Heart right ventricle (tissue), 16 donors: Measurements from ENCODE around the gene TC2N. TPM values are rescaled to one million over a fixed set of nuclear protein-coding genes. Genes with fewer than 3 reads are reported as not detected.

ENCODE experiments used
- ATAC-seq, 8 donors: fragments of 200-7000 bp; cut with Tn5 transposase; one replicate each; pipeline ENCODE4 v1.9.1; 2020; ENCODE audit warnings: mild to moderate bottlenecking in 8 of 8, moderate library complexity in 8 of 8, moderate number of reproducible peaks in 1 of 8
- DNase-seq, 2 donors: peaks; one replicate each; pipeline ENCODE4 v3.0.0-alpha.2; 2020
- H3K27ac ChIP-seq, 10 donors: fragments of 200-600 bp; sonication (generic) in 2 of 10; one replicate each; pipeline versions ENCODE4 v1.5.0 to v1.8.0; 2020 to 2022; ENCODE audit warnings: mild to moderate bottlenecking in 3 of 10
- H3K27me3 ChIP-seq, 7 donors: fragments of 200-600 bp; one replicate each; pipeline ENCODE4 v1.8.0; 2021 to 2022; ENCODE audit warnings: mild to moderate bottlenecking in 2 of 7
- H3K36me3 ChIP-seq, 9 donors: fragments of 200-600 bp; sonication (generic) in 1 of 9; one replicate each; pipeline versions ENCODE4 v1.5.0 to v1.8.0; 2020 to 2022; ENCODE audit warnings: mild to moderate bottlenecking in 2 of 9
- H3K4me1 ChIP-seq, 9 donors: fragments of 200-600 bp; sonication (generic) in 1 of 9; one replicate each; pipeline versions ENCODE4 v1.5.0 to v1.8.0; 2020 to 2022; ENCODE audit warnings: mild to moderate bottlenecking in 4 of 9
- H3K4me3 ChIP-seq, 10 donors: fragments of 200-600 bp; sonication (generic) in 2 of 10; one replicate each; pipeline versions ENCODE4 v1.5.0 to v1.8.0; 2020 to 2022; ENCODE audit warnings: mild to moderate bottlenecking in 7 of 10, moderate library complexity in 2 of 10
- H3K9me3 ChIP-seq, 11 donors: fragments of 200-600 bp in 10 of 11; sonication (generic) in 2 of 11; one replicate each; pipeline versions ENCODE4 v1.5.0 to v1.8.0; 2013 to 2022; ENCODE audit warnings: mild to moderate bottlenecking in 2 of 11, control low read depth in 1 of 11, moderate library complexity in 1 of 11
- CTCF ChIP-seq, 9 donors: fragments of 200-600 bp; sonication (generic) in 2 of 9; IDR thresholded peaks; one replicate each; pipeline versions ENCODE4 v1.5.0 to v1.8.0; 2021 to 2022; ENCODE audit warnings: antibody characterized with exemption in 9 of 9, mild to moderate bottlenecking in 5 of 9, moderate library complexity in 1 of 9
- WGBS, 2 donors: extraction: QIAGEN DNeasy Blood & Tissue Kit; methylation state at CpG; one replicate each; pipeline ENCODE4 v1.1.7; 2013; ENCODE audit warnings: inconsistent platforms in 1 of 2; 5-methylcytosine and 5-hydroxymethylcytosine counted together
- intact Hi-C, 10 donors: fragments of 100-400 bp; cut with DNase I; formaldehyde crosslinking; loops; one replicate each; pipeline versions ENCODE4 v1.11.1 to v1.14.2; 2022
- polyA plus RNA-seq, 2 donors: library from polyadenylated mRNA; stranded (reverse); fragments of 200-250 nt; gene quantifications; one replicate each; pipeline ENCODE4 v1.2.3, GENCODE V29; 2013
- total RNA-seq, 10 donors: library from RNA; stranded (reverse); fragmentation: NEBNext Ultra II Directional in 3 of 10; extraction: Animal tissue kit (Norgen Biotek cat#: 25700) in 3 of 10; gene quantifications; one replicate each; pipeline versions ENCODE4 v1.2.1 to v1.2.4, GENCODE V29; 2021 to 2023
- donor health status: Arrhythmogenic right ventricular cardiomyopathy.
- donor health status: ischemic (EF 13 %, LVEDD 7.1; RV severe dilation, severe dysfunction).
- donor health status: healthy with polysubstance abuse.
- donor health status: DM: no; HTN: yes; CAD: no.
- donor health status: DM: no; HTN: no; CAD: no.
- donor health status: ischemic (EF 25% LVEDD 6.9; RV normal size, moderate dysfunction).
- donor health status: ischemic (EF 25% LVEDD 5.7; RV mildly dilated, moderate dysfunction).
- donor health status: healthy.
- donor health status: DM: yes; HTN: yes; CAD: no.
- donor health status: Ischemic cardiomyopathy.
- donor health status: ischemic (EF 35%, LVEDD 5.7; RV mildly dilated, moderate dysfunction).
- donor health status: nonischemic (EF 11% LVEDD 7.7; RV severe dilation, severe dysfunction).
- donor health status: DM: yes; HTN: yes; CAD: no.
- donor health status: PGD.
- donor health status: ischemic (EF 29% LVEDD 5.4; RV normal size, mild dysfunction).
- donor health status: nonischemic (EF 23%, LVEDD 6.1; RV moderate dilation, normal function).

Gene TC2N
- total and polyA plus RNA-seq, 12 donors = 1.8 to 12.4 (median 3.8) TPM

DNA sequence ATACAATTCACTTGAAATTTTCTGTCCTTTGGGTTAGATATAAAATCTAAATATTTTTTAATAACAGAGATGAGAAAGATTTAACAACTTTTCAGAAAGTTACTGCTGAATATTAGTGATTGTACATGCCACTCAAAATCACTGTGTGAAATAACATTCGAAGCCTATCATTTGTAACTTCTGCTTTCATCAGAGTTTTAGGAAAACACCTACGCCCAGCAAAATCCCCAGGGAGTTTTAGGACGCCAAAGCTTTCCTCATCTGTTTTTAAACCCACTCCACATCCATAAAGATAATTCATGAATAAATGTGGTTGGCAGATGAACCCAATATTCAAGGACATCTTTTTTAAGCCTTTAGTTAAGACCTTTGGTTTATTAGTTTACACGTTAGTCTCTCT, 23.9 kb downstream of the TC2N start:
- 49 to 64% methylated on average over 4 of the region's 4 CpGs for WGBS, 2 donors
- peaks cover 0 to 44% (median 17%) of the 10 kb centered on the region in 7 donors for H3K27me3 ChIP-seq
- no peak for DNase-seq
- no peaks in the 10 kb centered on the region for H3K9me3 ChIP-seq
- TF ChIP-seq CTCF (IDR thresholded peaks at IDR 0.05) = no peak
- H3K36me3 ChIP-seq = no peaks in the 10 kb centered on the region
- intact Hi-C loops = no loop called here
- no peak overlapping the region for H3K27ac ChIP-seq
- no peak overlapping the region for H3K4me3 ChIP-seq
- peaks cover 0 to 8% (median 0%) of the 10 kb centered on the region in 9 donors for H3K4me1 ChIP-seq
- no peak for ATAC-seq

DNA sequence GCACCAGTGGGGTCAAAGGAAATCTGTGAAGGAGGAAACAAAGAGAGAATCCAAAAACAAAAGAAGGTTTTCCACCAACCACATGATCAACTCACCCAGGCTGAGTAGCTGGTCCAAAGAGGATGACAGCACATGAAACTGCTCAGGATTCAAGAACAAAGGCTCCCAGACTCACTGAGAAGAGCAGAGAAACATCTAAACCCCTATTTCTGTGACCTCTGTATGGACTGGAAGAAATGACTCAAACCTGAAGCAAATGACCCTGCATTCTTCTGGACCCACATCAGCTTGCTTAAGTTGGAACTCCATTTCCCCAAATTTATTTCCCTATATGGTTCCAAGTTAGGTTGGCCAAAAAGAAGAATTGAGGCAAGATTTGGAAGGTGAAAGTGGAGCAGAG, 26.3 kb downstream of the TC2N start:
- ATAC-seq = no peak
- H3K9me3 ChIP-seq = no peaks in the 10 kb centered on the region
- intact Hi-C loops = no loop called here
- H3K27me3 ChIP-seq = peaks cover 0 to 68% (median 37%) of the 10 kb centered on the region in 7 donors
- no peaks in the 10 kb centered on the region for H3K36me3 ChIP-seq
- H3K4me3 ChIP-seq = no peak overlapping the region
- peaks cover 0 to 23% (median 5%) of the 10 kb centered on the region in 9 donors for H3K4me1 ChIP-seq
- no peak for DNase-seq
- TF ChIP-seq CTCF (IDR thresholded peaks at IDR 0.05) = no peak
- H3K27ac ChIP-seq = no peak overlapping the region

- DNase-seq (no peak), ATAC-seq (no peak)
- Histone ChIP-seq H3K27ac (no peak overlapping the region), H3K27me3 (peaks cover 0 to 81% (median 49%) of the 10 kb centered on the region in 7 donors), H3K4me1 (peaks cover 0 to 33% (median 8%) of the 10 kb centered on the region in 9 donors), H3K36me3 (no peaks in the 10 kb centered on the region), H3K9me3 (no peaks in the 10 kb centered on the region), H3K4me3 (no peak overlapping the region)
- 96 to 97% methylated on average over 1 of the region's 1 CpG for WGBS, 2 donors
- intact Hi-C loops = no loop called here
- no peak for TF ChIP-seq CTCF (IDR thresholded peaks at IDR 0.05)
These were observed 27.6 kb downstream of the TC2N start for GRCh38 chr14:91839749-91840148.

GRCh38 chr14:91837076-91837475, 30.3 kb downstream of the TC2N start:
- H3K27ac ChIP-seq = peak overlapping the region in 1 of 10 donors; percentile 77
- no peak for DNase-seq
- WGBS, 2 donors = 74 to 79% methylated on average over 12 of the region's 12 CpGs
- H3K36me3 ChIP-seq = no peaks in the 10 kb centered on the region
- H3K4me3 ChIP-seq = peak overlapping the region in 7 of 10 donors; percentile 40 to 64 (median 54)
- peaks cover 0 to 25% (median 8%) of the 10 kb centered on the region in 9 donors for H3K4me1 ChIP-seq
- no peak for TF ChIP-seq CTCF (IDR thresholded peaks at IDR 0.05)
- no peaks in the 10 kb centered on the region for H3K9me3 ChIP-seq
- intact Hi-C loops = no loop called here
- H3K27me3 ChIP-seq = peaks cover 0 to 88% (median 55%) of the 10 kb centered on the region in 7 donors
- no peak for ATAC-seq
